Stimulated activated CD4-positive, alpha-beta T cell treated with anti-CD3 and anti-CD28 coated beads, TNF-alpha, amount 100 ng/mL, for 4 hours (primary cell): ENCODE data around the gene KIT.

Experiments
- DNase-seq, 3 experiments: peaks; one replicate each; pipeline ENCODE4 v3.0.0-alpha.2; 2020; ENCODE audit warnings: low read depth in 3 of 3

KIT gene

GRCh38 chr4:54703182-54703581, 45.4 kb downstream of the KIT start:
- no peak for DNase-seq

- no peak for DNase-seq
Observed at GRCh38 chr4:54707406-54707805, 49.6 kb downstream of the KIT start.

- no peak for DNase-seq
Observed at GRCh38 chr4:54708339-54709279, 50.9 kb downstream of the KIT start.

- no peak for DNase-seq
Observed at GRCh38 chr4:54709400-54709799, 51.6 kb downstream of the KIT start.

- no peak for DNase-seq
Observed at GRCh38 chr4:54712206-54712605, 54.4 kb downstream of the KIT start.

GRCh38 chr4:54714631-54715030, 56.9 kb downstream of the KIT start:
- no peak for DNase-seq

DNA sequence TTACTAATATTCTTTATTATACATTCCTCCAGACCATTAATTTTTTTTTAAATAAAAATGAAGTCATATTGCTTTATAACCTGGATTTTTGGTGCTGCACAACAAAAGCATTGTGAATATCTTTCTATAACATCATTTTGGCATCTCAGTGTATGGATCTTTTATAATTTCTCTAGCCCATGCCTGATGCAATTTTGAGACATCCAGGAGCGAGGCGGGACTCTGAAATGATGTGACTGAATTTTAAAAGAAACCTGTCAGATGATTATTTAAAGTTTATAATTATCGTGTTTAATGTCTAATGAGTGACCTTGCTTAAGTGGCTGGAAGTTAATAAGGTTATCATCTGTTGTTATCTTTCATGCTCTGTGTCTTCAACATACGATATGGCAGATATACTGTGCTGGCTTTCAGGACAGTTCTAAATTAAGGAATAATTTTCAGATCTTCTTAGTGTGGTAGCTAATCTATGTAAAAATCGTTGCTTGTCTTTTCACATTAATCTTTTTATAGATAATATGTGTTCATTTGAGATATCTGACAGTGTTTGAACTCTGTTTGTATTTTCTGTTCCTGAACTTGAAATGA, 58.8 kb downstream of the KIT start:
- DNase-seq = no peak

DNA sequence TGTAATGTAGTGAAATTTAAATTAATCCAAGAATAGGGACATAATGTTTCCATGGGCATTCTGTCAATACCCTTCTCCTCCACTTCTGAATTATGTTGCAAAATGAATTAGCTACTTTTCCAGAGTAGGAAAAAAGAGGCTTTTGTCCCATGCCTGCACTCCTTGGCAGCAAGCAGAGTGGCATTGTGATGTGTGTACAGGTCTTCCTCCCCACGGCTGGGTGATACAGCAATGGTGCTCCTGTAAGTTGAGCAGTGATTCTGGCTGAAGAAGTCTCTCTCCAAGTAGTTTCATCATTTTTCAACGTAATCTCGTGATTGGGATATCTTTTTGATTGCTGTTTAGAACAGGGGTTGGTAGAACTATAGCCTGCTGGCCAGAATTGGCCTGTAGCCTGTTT, 59.9 kb downstream of the KIT start:
- no peak for DNase-seq

GRCh38 chr4:54719378-54719777, 61.6 kb downstream of the KIT start:
- DNase-seq = no peak

- DNase-seq = no peak
Observed at GRCh38 chr4:54723220-54723619, 65.5 kb downstream of the KIT start.

DNA sequence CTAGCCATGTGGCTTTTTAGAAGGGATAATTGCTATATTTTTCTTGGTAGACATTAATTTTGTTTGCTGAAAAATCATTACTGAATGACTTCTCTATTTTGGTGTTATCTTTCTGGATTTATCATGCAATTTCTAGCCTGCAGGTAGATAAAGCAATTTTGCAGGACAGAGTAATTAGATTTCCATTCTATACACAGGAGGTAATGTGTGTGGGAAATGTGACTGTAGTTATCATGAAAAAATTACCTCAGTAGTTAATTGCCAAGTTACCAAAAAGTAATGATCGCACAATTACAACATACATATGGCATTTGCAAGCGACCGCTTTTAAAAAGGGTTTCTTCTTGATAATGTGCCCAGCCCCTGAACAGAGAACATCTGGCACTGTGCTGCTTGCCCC, 66.1 kb downstream of the KIT start:
- no peak for DNase-seq

- DNase-seq = no peak
Observed at GRCh38 chr4:54726907-54727306, 69.2 kb downstream of the KIT start.

DNA sequence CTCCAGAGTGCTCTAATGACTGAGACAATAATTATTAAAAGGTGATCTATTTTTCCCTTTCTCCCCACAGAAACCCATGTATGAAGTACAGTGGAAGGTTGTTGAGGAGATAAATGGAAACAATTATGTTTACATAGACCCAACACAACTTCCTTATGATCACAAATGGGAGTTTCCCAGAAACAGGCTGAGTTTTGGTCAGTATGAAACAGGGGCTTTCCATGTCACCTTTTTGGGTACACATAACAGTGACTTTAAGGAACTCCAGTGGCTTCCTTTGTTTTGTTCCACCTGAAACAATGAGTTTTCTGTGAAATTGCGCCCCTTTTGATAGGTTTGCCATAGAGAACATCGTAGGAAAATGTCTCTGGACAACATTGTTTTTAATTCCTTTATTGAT, 69.6 kb downstream of the KIT start:
- DNase-seq = no peak

DNA sequence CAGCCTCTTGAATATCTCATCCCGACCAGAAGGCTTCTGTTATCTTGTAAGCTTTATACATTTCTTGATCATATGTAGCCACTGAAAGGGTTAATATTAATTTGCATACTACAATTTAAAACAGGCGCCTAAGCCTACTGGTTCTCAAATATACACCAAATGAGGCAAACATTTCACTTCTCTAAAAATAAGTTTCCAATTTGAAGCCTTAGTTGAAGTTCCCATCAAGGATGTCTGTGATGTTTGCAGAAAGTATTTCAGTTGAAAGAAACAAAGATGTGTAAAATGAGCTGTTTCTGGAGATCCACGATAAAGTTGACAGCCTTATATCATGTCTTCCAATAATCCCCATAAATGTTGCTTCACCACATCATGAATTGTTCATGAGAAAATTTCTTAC, 70.6 kb downstream of the KIT start:
- no peak for DNase-seq

GRCh38 chr4:54729256-54729655, 71.5 kb downstream of the KIT start:
- no peak for DNase-seq

- no peak for DNase-seq
Observed at GRCh38 chr4:54730581-54730980, 72.8 kb downstream of the KIT start.

DNA sequence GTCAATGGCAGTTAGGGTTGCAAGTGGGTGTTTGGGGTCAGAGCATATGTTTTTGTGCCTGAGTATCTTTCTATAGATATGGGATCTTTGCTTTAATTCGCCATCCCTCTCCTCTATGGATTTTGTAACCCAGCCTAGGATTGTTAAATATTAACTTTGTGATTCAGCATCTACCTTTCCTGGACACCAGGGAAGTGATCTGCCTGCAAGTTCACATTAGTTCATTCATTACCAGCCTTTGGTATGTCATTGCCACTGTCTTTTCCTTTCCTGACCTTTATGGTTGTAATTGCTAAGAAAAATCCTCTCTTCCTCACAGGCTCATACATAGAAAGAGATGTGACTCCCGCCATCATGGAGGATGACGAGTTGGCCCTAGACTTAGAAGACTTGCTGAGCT, 73.8 kb downstream of the KIT start:
- no peak for DNase-seq

GRCh38 chr4:54731976-54732375, 74.2 kb downstream of the KIT start:
- DNase-seq = no peak

- DNase-seq = no peak
Observed at GRCh38 chr4:54737421-54737820, 79.7 kb downstream of the KIT start.

GRCh38 chr4:54741202-54741601, 83.4 kb downstream of the KIT start:
- DNase-seq = no peak

DNA sequence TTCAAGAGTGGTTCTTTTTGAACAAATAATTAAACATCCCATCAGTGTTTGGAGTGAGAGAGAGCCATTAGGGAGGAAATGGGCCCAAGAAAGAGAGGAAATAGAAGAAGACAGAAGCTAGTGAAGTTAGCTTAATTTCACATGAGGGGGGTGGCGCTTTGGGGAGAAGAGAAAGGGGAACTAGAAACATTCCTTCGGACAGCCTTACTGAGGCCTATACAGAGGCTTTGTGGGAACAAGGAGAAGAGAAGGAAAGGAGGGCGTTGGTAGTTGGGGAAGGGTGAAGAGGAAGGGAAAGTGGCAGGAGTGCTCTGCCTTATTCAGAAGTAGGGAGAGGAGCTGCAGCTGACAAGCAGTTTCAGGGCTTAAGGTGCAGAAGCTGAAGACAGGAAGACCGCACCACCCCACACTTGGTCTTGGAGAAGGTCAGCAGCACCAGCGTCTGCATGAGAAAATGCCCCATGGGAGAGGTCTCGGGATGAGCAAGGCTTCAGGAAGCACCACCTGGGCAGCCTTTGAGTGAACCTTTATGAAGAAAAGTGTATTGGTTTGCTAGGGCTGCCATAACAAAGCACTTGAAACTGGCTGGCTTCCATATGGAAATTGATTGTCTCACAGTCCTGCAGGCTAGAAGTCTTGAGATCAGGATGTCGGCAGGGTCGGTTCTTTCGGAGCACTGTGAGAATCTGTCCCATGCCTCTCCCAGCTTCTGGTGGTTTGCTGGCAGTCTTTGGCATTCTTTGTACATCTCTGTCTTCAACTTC, 85.1 kb downstream of the KIT start:
- no peak for DNase-seq

- no peak for DNase-seq
Observed at GRCh38 chr4:54743562-54743961, 85.8 kb downstream of the KIT start.

- DNase-seq = no peak
Observed at GRCh38 chr4:54744487-54744886, 86.7 kb downstream of the KIT start.
